Mesothelial cell of epicardium (in vitro differentiated cells): ENCODE data around the gene TRIM37. TPM values are rescaled to one million over a fixed set of nuclear protein-coding genes. Genes with fewer than 3 reads are reported as not detected.

ENCODE experiments used
- DNase-seq, 2 experiments: peaks; one replicate each; pipeline ENCODE4 v3.0.0; 2021; ENCODE audit warnings: low spot score in 2 of 2; ENCODE audit not compliant: unreplicated experiment in 2 of 2
- H3K27ac Mint-ChIP-seq: 2 replicates; pipeline ENCODE4 v1.8.0; 2021; ENCODE audit warnings: mixed read lengths
- H3K27me3 Mint-ChIP-seq: 2 replicates; pipeline ENCODE4 v1.8.0; 2021; ENCODE audit warnings: low read depth, mixed read lengths
- H3K36me3 Mint-ChIP-seq: 2 replicates; pipeline ENCODE4 v1.8.0; 2021; ENCODE audit warnings: mixed read lengths
- H3K4me1 Mint-ChIP-seq: 2 replicates; pipeline ENCODE4 v1.8.0; 2021; ENCODE audit warnings: mixed read lengths
- H3K4me3 Mint-ChIP-seq: 2 replicates; pipeline ENCODE4 v1.8.0; 2021; ENCODE audit warnings: mild to moderate bottlenecking, moderate library complexity, mixed read lengths
- H3K9me3 Mint-ChIP-seq: 2 replicates; pipeline ENCODE4 v1.8.0; 2021; ENCODE audit warnings: mixed read lengths
- total RNA-seq: library from RNA; stranded (reverse); gene quantifications from 3 replicates; pipeline ENCODE4 v1.2.1, GENCODE V29; 2021
- TF ChIP-seq, protein P1 (sequence below): fragments of 200-600 bp; sonication (generic); IDR thresholded peaks from one replicate; pipeline ENCODE4 v1.5.0; 2021; ENCODE audit warnings: antibody characterized with exemption; ENCODE audit not compliant: unreplicated experiment

Gene TRIM37, protein sequence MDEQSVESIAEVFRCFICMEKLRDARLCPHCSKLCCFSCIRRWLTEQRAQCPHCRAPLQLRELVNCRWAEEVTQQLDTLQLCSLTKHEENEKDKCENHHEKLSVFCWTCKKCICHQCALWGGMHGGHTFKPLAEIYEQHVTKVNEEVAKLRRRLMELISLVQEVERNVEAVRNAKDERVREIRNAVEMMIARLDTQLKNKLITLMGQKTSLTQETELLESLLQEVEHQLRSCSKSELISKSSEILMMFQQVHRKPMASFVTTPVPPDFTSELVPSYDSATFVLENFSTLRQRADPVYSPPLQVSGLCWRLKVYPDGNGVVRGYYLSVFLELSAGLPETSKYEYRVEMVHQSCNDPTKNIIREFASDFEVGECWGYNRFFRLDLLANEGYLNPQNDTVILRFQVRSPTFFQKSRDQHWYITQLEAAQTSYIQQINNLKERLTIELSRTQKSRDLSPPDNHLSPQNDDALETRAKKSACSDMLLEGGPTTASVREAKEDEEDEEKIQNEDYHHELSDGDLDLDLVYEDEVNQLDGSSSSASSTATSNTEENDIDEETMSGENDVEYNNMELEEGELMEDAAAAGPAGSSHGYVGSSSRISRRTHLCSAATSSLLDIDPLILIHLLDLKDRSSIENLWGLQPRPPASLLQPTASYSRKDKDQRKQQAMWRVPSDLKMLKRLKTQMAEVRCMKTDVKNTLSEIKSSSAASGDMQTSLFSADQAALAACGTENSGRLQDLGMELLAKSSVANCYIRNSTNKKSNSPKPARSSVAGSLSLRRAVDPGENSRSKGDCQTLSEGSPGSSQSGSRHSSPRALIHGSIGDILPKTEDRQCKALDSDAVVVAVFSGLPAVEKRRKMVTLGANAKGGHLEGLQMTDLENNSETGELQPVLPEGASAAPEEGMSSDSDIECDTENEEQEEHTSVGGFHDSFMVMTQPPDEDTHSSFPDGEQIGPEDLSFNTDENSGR
- 23.0 to 25.3 TPM (median 24.4 TPM) in 3 replicates for total RNA-seq

DNA sequence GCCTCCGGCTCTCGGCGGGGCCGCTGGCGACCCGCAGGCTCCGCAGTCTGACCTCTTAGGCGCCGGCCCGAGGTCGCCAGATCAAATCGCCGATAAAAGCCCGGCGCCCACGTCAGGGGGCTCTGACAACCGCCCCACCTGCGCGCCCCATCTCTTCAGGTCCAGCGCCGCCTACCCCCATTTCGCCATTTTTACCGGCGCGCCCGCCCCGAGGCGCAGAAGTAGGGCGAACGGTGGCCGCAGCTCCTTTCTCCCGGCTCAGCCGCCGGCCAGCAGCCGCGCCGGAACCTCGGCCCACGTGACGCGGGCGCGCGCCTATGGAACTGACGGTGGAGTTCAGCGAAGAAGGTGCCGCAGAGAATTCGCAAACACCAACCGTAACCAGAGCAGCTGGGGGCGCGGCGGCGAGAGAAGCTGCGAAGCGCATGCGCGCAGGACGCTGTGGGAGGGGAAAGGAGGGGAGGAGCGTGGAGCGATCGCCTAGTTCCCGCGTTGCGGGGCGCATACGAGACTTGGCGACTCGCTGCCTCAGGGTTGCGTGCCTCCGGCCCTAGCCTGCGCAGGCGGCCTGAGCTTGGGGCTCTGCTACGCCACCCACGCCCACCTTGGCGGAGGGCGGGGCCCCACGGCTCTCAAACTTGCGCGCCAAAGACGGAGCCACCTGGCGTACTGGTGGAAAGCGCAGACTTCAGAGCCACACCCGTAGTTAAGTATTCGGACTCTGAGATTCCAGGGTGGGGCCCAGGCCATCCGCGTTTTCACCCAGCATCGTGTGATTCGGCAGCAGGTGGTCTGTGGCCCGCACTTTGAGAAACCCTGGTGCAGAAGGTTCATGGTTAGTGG, at the start of gene TRIM37:
TSS of gene TRIM37 (minus strand) at position 418 of the 843 bp plus-strand sequence. CDS start 419 bp downstream, outside the sequence.
- no peaks in the 10 kb centered on the region for H3K9me3 Mint-ChIP-seq
- peaks cover 5% of the 10 kb centered on the region for H3K36me3 Mint-ChIP-seq
- peak within 1 kb of the TSS; percentile 95 for H3K4me3 Mint-ChIP-seq
- peak; percentile 98 to 99 for DNase-seq
- TF ChIP-seq, protein P1, sequence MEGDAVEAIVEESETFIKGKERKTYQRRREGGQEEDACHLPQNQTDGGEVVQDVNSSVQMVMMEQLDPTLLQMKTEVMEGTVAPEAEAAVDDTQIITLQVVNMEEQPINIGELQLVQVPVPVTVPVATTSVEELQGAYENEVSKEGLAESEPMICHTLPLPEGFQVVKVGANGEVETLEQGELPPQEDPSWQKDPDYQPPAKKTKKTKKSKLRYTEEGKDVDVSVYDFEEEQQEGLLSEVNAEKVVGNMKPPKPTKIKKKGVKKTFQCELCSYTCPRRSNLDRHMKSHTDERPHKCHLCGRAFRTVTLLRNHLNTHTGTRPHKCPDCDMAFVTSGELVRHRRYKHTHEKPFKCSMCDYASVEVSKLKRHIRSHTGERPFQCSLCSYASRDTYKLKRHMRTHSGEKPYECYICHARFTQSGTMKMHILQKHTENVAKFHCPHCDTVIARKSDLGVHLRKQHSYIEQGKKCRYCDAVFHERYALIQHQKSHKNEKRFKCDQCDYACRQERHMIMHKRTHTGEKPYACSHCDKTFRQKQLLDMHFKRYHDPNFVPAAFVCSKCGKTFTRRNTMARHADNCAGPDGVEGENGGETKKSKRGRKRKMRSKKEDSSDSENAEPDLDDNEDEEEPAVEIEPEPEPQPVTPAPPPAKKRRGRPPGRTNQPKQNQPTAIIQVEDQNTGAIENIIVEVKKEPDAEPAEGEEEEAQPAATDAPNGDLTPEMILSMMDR = no peak
- no peaks in the 10 kb centered on the region for H3K27me3 Mint-ChIP-seq
- H3K27ac Mint-ChIP-seq = peak within 1 kb of the TSS; percentile 70
- peaks cover 21% of the 10 kb centered on the region for H3K4me1 Mint-ChIP-seq

DNA sequence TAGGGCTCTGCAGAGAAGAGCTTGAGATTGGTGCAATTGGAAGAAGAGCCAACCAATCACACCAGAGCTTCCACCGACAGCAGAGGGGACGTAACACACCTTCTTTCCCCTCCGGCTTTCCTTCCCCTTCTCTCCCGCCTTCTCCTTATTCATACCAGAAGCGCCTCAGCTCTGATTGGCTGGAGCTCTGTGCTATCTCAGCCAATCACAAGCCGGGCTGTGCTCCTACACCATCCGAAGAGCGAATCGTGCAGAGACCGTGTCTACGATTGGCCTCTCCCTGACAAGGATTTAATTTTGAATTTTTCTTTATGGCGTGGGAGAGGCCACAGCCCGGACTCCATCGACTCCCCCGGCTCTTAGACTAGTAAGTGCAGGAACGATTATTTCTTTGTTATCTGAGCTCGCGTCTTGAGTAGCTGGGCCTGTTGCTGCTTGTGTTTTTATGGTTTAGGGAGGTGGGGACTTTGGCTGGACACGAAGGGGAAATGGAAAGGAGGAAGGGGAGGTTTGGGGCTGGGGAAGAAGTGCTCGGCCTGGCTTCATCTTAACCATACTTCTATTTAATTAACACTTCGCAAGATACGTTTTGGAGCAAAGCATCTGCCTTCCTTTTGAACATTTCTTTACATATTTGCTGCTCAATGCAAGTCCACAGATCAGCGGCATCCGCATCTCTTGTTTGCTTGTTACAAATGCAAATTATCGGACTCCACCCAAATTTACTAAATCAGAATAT, 48.9 kb upstream of the TRIM37 start, which contains the start of gene PRR11:
TSS of gene PRR11 (plus strand) at position 308 of the 739 bp plus-strand sequence. CDS start 14,007 bp downstream, outside the sequence.
- Mint-ChIP-seq H3K4me1 (peaks cover 31% of the 10 kb centered on the region), H3K27me3 (no peaks in the 10 kb centered on the region), H3K27ac (no peak within 1 kb of the TSS), H3K4me3 (no peak within 1 kb of the TSS), H3K9me3 (no peaks in the 10 kb centered on the region), H3K36me3 (no peaks in the 10 kb centered on the region)
- TF ChIP-seq, protein P1 = no peak
- peak; percentile 89 to 91 for DNase-seq

DNA sequence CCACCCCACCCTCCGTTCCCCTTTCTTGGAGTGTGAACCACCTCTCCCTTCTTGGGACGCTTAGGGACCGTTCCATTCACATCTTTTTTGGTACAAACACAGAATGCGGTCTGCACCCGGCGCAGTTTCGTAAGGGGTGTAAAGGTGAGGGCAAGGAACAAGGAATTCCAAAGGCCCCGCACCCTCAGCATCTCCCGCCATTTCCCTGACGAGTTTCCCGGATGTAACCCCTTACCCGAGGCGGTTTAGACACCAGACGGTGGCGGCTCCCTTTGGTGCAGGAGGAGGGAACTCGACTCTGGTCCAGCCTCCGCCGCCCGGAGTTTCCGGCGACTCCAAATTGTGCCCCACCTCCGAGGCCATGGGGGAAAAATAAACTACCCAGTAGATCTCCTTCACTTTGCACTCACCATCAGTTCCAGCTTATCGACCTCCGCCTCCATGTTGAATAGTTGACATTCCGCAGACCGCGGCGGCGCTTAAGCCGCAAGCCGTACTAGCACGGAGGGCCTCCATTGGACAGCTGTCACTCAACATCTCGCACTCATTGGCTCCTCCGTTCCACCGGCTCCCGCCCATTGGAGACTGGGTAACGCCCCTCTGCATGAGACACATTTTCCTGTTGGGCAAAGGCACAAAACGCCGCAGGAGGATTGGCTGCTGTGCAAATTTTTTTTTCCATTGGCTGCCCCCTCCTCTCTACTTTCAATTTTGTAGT, 48.2 kb upstream of the TRIM37 start, which contains the start of gene SKA2:
TSS of gene SKA2 (minus strand) at position 466 of the 718 bp plus-strand sequence. CDS start at position 443, 23 bp downstream.
- no peaks in the 10 kb centered on the region for H3K36me3 Mint-ChIP-seq
- TF ChIP-seq, protein P1 = no peak
- no peak within 1 kb of the TSS for H3K4me3 Mint-ChIP-seq
- peaks cover 31% of the 10 kb centered on the region for H3K4me1 Mint-ChIP-seq
- peak; percentile 93 to 97 for DNase-seq
- no peak within 1 kb of the TSS for H3K27ac Mint-ChIP-seq
- no peaks in the 10 kb centered on the region for H3K27me3 Mint-ChIP-seq
- no peaks in the 10 kb centered on the region for H3K9me3 Mint-ChIP-seq

DNA sequence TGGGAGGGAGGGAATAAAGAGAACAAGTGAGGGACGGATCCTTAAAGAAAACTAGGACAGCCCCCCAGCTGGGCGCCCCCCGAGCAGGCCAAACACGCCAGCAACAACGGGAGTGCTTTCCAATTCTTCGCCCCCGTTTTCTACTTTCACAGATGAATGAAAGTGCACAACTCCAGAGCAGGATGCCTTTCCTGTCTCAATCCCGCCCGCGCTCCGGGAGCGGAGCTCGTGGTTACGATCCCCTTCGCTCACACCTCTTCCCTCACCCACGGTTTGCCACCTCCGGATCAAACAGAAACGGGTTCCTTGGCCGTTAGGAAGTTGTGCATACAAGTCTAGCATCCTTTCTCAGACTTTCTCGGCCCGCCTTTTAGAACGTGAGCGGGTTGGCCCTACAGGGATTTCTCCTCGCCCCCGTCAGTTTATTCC, 47.6 kb upstream of the TRIM37 start:
- TF ChIP-seq, protein P1 = no peak
- H3K4me3 Mint-ChIP-seq = no peak overlapping the region
- no peaks in the 10 kb centered on the region for H3K27me3 Mint-ChIP-seq
- H3K27ac Mint-ChIP-seq = no peak overlapping the region
- peaks cover 31% of the 10 kb centered on the region for H3K4me1 Mint-ChIP-seq
- no peaks in the 10 kb centered on the region for H3K9me3 Mint-ChIP-seq
- DNase-seq = peak; percentile 37 to 67
- no peaks in the 10 kb centered on the region for H3K36me3 Mint-ChIP-seq
